Aorta (tissue), 5 donors: ENCODE data around the gene TMEM63A. TPM values are rescaled to one million over a fixed set of nuclear protein-coding genes. Genes with fewer than 3 reads are reported as not detected.
A peak's percentile ranks its signal among the peaks of the same experiment; 100 is the strongest.

Experiments used
- ATAC-seq: fragments of 200-7000 bp; cut with Tn5 transposase; one replicate; pipeline ENCODE4 v1.9.1; 2022; ENCODE audit warnings: moderate library complexity; ENCODE audit not compliant: low FRiP score
- DNase-seq, 2 donors: peaks; one replicate each; pipeline ENCODE4 v3.0.0-alpha.2; 2020
- H3K27ac ChIP-seq, 2 donors: one replicate each; pipeline ENCODE4 v1.5.1; 2013; ENCODE audit warnings: low read length in 2 of 2, mild to moderate bottlenecking in 2 of 2, moderate library complexity in 2 of 2, control low read depth in 1 of 2, inconsistent platforms in 1 of 2, low read depth in 1 of 2
- H3K27me3 ChIP-seq, 2 donors: one replicate each; pipeline ENCODE4 v1.6.1; 2013; ENCODE audit warnings: control low read depth in 1 of 2, low read length in 1 of 2, mild to moderate bottlenecking in 1 of 2, moderate library complexity in 1 of 2; ENCODE audit not compliant: insufficient read depth in 2 of 2, control insufficient read depth in 1 of 2
- H3K36me3 ChIP-seq, 2 donors: one replicate each; pipeline ENCODE4 v1.6.1; 2013; ENCODE audit warnings: control low read depth in 1 of 2, low read length in 1 of 2, mild to moderate bottlenecking in 1 of 2; ENCODE audit not compliant: insufficient read depth in 2 of 2, control insufficient read depth in 1 of 2
- H3K4me1 ChIP-seq, 2 donors: one replicate each; pipeline ENCODE4 v1.6.1; 2013; ENCODE audit warnings: low read length in 2 of 2, control low read depth in 1 of 2, mild to moderate bottlenecking in 1 of 2, moderate library complexity in 1 of 2; ENCODE audit not compliant: insufficient read depth in 2 of 2, control insufficient read depth in 1 of 2
- H3K4me3 ChIP-seq, 2 donors: one replicate each; pipeline ENCODE4 v1.5.1; 2013; ENCODE audit warnings: low read length in 2 of 2, control low read depth in 1 of 2, mild to moderate bottlenecking in 1 of 2
- H3K9me3 ChIP-seq: one replicate; pipeline ENCODE4 v1.6.1; 2013; ENCODE audit warnings: mild to moderate bottlenecking, low read length; ENCODE audit not compliant: control insufficient read depth
- WGBS, 2 donors: extraction: QIAGEN DNeasy Blood & Tissue Kit; methylation state at CpG; one replicate each; pipeline ENCODE4 v1.1.7; 2013; 5-methylcytosine and 5-hydroxymethylcytosine counted together
- intact Hi-C, 2 donors: fragments of 100-400 bp; cut with DNase I; formaldehyde crosslinking; loops; one replicate each; pipeline versions ENCODE4 v1.14.2 to v1.15.0; 2022
- polyA plus RNA-seq, 2 donors: library from polyadenylated mRNA; stranded (reverse); fragments of 200-250 nt; gene quantifications; one replicate each; pipeline ENCODE4 v1.2.3, GENCODE V29; 2013
- total RNA-seq, 2 donors: library from RNA; stranded (reverse); fragmentation: NEBNext Ultra II Directional; extraction: Animal tissue kit (Norgen Biotek cat#: 25700); gene quantifications; one replicate each; pipeline ENCODE4 v1.2.1, GENCODE V29; 2021
- donor health status: healthy with polysubstance abuse.
- donor health status: Bipolar disorder and iron deficiency.
- donor health status: DM: no; HTN: no; CAD: no.
- donor health status: DM: no; HTN: no; CAD: no.
- donor health status: DM: yes; HTN: yes; CAD: no.

Gene TMEM63A
- total and polyA plus RNA-seq, 4 donors, result 7.6 to 118 (median 81.4) TPM

GRCh38 chr1:225846331-225847310, 35.6 kb downstream of the TMEM63A start:
- H3K27ac ChIP-seq, result no peak overlapping the region
- intact Hi-C loops, result loop anchor here in 1 of 2 donors (1.0 kb wide), 1 partner anchor 70 kb away; no protein-coding TSS in a partner anchor
- peaks cover 0 to 2% of the 10 kb centered on the region in 2 donors for H3K36me3 ChIP-seq
- H3K27me3 ChIP-seq, result no peaks in the 10 kb centered on the region
- WGBS, 2 donors, result 83 to 86% methylated on average over 20 of the region's 20 CpGs
- no peaks in the 10 kb centered on the region for H3K9me3 ChIP-seq
- DNase-seq, result peak; percentile 39 to 63
- H3K4me1 ChIP-seq, result no peaks in the 10 kb centered on the region
- no peak overlapping the region for H3K4me3 ChIP-seq
- ATAC-seq, result no peak

GRCh38 chr1:225845571-225846259, 36.5 kb downstream of the TMEM63A start:
- intact Hi-C loops, result loop anchor here (1.0 to 2.0 kb wide), 3 partner anchors 69 to 371 kb away; no protein-coding TSS in a partner anchor

DNA sequence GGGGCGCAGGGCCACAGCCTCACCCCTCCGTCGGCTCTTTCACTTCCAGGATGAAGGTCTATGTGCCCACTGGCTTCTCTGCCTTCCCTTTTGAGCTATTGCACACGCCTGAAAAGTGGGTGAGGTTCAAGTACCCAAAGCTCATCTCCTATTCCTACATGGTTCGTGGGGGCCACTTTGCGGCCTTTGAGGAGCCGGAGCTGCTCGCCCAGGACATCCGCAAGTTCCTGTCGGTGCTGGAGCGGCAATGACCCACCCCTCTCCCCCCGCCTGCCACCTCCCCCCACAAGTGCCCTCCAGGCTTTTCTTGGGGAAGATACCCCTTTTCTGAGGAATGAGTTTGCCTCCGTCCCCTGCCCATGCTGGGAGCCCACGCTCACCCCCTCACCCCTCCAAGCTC, 37.1 kb downstream of the TMEM63A start:
- Histone ChIP-seq H3K36me3 (peaks cover 0 to 2% of the 10 kb centered on the region in 2 donors), H3K27me3 (no peaks in the 10 kb centered on the region), H3K9me3 (no peaks in the 10 kb centered on the region), H3K4me1 (no peaks in the 10 kb centered on the region), H3K4me3 (no peak overlapping the region), H3K27ac (no peak overlapping the region)
- DNase-seq (peak; percentile 41 to 42), ATAC-seq (no peak)
- intact Hi-C loops, result loop anchor here (2.0 kb wide), 2 partner anchors 368 to 370 kb away; no protein-coding TSS in a partner anchor
- 87 to 89% methylated on average over 14 of the region's 14 CpGs for WGBS, 2 donors

More at GRCh38 chr1:225845571-225846259, 36.5 kb downstream of the TMEM63A start:
- H3K4me1 ChIP-seq, result no peaks in the 10 kb centered on the region
- peak overlapping the region in 1 of 2 donors; percentile 0 for H3K27ac ChIP-seq
- ATAC-seq (peak; percentile 89), DNase-seq (peak; percentile 86 to 92)
- H3K36me3 ChIP-seq, result peaks cover 0 to 2% of the 10 kb centered on the region in 2 donors
- no peak overlapping the region for H3K4me3 ChIP-seq
- 46 to 47% methylated on average over 12 to 13 of the region's 13 CpGs for WGBS, 2 donors
- no peaks in the 10 kb centered on the region for H3K27me3 ChIP-seq
- no peaks in the 10 kb centered on the region for H3K9me3 ChIP-seq

GRCh38 chr1:225844236-225845061, 37.7 kb downstream of the TMEM63A start:
- no peaks in the 10 kb centered on the region for H3K9me3 ChIP-seq
- intact Hi-C loops, result loop anchor here (2.0 to 5.0 kb wide), 4 partner anchors 37 to 370 kb away; no protein-coding TSS in a partner anchor
- H3K4me1 ChIP-seq, result no peaks in the 10 kb centered on the region
- DNase-seq, result peak; percentile 38 to 60
- no peaks in the 10 kb centered on the region for H3K27me3 ChIP-seq
- 81 to 85% methylated on average over 18 of the region's 18 CpGs for WGBS, 2 donors
- no peak overlapping the region for H3K27ac ChIP-seq
- peaks cover 0 to 2% of the 10 kb centered on the region in 2 donors for H3K36me3 ChIP-seq
- ATAC-seq, result no peak
- H3K4me3 ChIP-seq, result no peak overlapping the region

DNA sequence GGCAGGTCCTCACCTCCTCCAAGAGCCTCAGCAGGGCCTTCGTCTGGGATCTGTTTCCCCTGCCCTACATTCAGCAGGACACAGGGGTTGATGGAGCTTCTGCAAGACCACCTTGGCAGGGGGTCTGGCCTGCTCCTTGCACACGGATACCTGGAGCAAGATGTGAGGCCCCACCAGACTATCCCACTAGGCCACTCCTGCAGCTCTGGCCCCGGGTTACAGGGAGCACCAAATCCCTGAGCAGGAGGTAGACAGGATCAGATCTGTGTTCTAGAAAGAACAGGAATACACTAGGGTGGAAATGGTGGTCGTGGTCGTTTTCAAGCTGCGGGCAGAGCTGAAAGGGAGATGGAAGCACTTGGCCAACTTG, 38.8 kb downstream of the TMEM63A start:
- no peak for ATAC-seq
- Histone ChIP-seq H3K36me3 (peaks cover 0 to 2% of the 10 kb centered on the region in 2 donors), H3K27ac (no peak overlapping the region), H3K9me3 (no peaks in the 10 kb centered on the region), H3K27me3 (no peaks in the 10 kb centered on the region), H3K4me1 (no peaks in the 10 kb centered on the region), H3K4me3 (no peak overlapping the region)
- peak; percentile 36 to 63 for DNase-seq
- 71 to 73% methylated on average over 6 of the region's 6 CpGs for WGBS, 2 donors
- intact Hi-C loops, result loop anchor here (5.0 kb wide), 2 partner anchors 36 to 61 kb away; no protein-coding TSS in a partner anchor

DNA sequence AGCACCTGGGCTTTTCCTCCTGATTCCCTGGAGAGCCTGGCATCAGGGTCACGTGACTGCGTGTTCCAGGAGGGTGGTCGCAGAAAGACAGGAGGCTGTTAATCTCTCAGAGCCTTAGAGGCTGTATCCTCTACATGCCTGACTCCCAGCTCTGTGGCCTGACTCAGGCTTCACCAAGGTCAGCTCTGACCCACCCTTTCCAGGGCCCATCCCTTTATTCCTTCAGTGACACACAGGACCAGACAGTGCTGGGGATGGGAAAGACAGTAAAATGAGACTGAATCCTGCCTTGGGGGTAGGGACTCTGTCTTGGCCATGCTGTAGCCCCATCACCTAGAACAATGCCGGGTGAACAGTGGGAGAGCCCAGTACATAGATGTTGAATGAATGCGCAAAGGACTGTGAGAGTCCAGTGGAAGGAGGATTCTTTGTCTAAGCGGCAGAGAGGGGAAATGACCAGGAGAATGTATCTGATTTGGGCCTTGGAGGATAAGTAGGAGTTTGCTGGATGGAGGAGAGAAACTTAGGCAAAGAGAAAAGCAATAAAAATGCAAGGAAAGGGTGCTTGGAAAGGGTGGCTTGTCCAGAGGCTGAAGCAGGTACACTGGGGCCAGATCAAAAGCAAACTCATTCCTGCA, 39.3 kb downstream of the TMEM63A start:
- intact Hi-C loops, result loop anchor here (5.0 kb wide), 2 partner anchors 36 to 61 kb away; no protein-coding TSS in a partner anchor
- peak in 1 of 2 donors; percentile 45 for DNase-seq

DNA sequence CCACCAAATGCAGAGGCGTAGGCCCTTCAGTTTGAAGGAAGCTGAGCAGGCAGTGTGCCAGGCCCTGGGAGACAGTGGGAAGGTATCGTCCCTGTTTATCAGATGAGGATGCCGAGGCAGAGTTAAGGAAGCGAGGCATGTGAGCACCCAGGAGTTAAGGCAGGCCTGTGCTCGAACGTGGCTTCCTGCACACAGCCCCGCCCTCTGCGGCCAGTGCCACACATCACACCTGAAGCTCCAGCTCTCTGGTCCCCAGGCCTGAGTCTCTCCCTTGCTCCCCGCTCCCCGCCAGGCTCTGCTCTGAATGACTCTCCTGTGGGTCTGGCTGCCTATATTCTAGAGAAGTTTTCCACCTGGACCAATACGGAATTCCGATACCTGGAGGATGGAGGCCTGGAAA, 40.1 kb downstream of the TMEM63A start:
- DNase-seq (no peak), ATAC-seq (no peak)
- no peak overlapping the region for H3K27ac ChIP-seq
- peaks cover 0 to 2% of the 10 kb centered on the region in 2 donors for H3K36me3 ChIP-seq
- H3K27me3 ChIP-seq, result no peaks in the 10 kb centered on the region
- H3K4me1 ChIP-seq, result no peaks in the 10 kb centered on the region
- intact Hi-C loops, result loop anchor here (5.0 kb wide), 2 partner anchors 35 to 60 kb away; no protein-coding TSS in a partner anchor
- no peak overlapping the region for H3K4me3 ChIP-seq
- 80 to 84% methylated on average over 12 of the region's 12 CpGs for WGBS, 2 donors
- no peaks in the 10 kb centered on the region for H3K9me3 ChIP-seq

More for the DNA sequence above, 39.3 kb downstream of the TMEM63A start:
- no peak overlapping the region for H3K27ac ChIP-seq
- no peaks in the 10 kb centered on the region for H3K9me3 ChIP-seq
- 81 to 84% methylated on average over 6 of the region's 6 CpGs for WGBS, 2 donors
- H3K4me1 ChIP-seq, result no peaks in the 10 kb centered on the region
- peaks cover 0 to 2% of the 10 kb centered on the region in 2 donors for H3K36me3 ChIP-seq
- H3K4me3 ChIP-seq, result no peak overlapping the region
- no peak for ATAC-seq
- H3K27me3 ChIP-seq, result no peaks in the 10 kb centered on the region
